UCSD-AML1 (cell line): ENCODE data around the gene ZNF784.
A peak's percentile ranks its signal among the peaks of the same experiment; 100 is the strongest.

Experiments
- DNase-seq: peaks from one replicate; lab custom pipeline; 2025; ENCODE audit not compliant: unreplicated experiment; lab: John Stamatoyannopoulos, UW

The ZNF784 gene

DNA sequence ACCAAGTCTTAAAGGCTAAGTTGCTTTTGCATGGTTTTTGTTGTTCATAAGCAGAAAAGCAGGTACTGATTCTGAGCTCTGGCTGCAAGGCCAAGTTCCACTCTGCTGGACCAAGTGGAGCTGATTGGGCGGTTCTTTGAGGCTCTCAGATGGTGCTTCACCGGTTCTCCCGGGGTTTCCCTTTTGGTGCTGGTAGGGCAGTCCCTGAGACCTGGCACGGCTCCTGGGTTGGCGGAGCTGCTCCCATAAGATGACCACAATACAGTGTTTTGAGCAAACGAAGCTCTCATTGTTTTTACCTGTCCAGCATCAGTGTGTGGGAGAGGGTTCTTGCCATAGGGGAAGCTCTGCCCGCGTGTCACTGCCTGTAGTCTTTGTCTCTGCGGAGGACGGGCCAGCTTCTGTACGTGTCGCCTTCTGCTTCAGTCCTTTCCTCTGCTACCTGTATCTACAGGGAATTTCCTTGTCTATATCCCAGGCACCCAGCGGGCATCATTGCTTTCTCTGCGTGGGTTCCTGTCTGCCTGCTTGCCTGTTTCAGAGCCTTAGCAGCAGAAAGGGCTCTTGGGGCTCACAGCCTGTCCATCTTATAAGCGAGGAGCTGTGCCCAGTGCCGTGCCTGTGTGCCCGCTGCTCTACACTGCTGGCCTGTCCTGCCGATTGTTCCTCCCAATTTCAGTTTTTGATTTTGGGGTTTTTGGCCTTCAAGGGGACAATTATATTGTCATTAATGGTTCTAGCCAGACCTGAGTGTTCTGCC, 32.8 kb upstream of the ZNF784 start:
- DNase-seq = no peak

DNA sequence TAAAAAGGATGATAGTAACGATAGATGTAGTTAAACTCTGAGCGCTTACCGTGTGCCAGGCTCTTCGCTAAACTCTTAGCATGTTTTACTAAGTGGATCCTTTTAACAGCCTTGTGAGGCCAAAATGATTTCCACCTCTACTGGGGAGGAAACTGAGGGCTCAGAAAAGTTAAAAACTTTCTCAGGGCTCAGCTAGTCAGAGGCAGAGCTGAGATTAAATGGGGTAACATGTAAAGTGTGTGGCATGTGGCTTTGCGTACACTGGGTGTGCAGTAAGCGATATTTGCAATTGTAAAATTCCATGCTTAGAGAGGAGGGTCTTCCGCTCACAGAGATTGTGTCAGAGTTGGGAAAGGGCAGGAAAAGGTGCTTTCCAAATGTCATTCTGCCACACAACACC, 32.2 kb upstream of the ZNF784 start:
- DNase-seq = no peak

DNA sequence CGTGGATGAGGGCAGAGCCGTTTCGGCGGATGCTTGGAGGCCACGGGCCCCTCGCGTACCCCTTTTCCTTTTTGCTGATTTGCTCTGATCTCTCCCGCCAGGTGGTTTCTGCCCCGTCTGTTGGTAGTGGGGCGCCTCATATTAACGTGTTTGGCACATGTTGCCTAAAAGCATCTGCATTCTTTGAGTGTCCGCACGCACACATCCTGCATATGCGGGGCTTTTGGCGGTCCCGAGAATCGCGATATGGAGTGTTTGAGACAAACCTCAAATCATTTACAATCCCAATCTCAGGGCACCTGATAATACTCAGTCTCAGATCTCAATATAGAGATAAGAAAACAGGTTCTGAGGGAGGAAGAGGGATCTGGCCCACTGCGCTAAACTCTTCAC, 31.3 kb upstream of the ZNF784 start:
- DNase-seq = no peak

DNA sequence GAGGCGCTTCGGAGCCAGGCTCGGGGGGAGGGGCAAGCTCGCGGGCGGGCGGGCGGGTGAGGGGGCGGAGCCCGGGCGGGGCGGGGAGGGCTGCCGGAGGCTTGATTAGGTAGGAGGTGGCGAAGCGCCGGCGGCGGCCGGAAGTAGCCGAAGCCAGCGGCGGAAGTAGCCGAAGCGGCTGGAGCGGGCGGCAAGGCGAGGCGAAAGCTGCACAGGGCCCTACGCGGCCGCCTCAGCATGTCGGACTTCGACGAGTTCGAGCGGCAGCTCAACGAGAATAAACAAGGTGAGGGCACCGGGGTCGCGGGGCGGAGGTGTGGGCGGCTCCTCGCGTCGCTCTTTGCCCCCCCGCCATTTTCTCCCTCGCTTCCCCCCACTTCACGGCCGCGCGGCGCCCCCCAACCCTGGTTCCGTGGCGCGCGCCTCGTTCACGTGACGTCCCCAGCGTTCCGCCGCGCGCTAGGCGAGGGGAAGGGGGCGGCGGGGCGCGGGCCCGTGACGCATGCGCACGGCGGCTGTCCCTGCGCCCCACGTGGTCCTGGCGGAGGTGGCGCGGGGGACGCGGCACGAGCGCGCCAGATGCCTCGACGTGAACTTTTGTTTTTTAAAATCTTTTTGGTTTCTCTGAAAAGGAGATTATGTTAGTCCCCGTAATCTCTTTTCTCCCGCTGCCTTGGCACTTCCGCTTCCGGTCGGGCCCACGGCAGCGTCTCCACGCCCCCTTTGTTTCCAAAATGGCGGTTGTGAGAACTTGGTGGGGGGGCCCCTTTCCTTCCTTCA, 30.7 kb upstream of the ZNF784 start, which contains the start of gene U2AF2:
U2AF2 (plus strand) TSS at position 168 of the 780 bp plus-strand sequence; CDS start at position 238, 70 bp downstream.
- DNase-seq = peak; percentile 98

DNA sequence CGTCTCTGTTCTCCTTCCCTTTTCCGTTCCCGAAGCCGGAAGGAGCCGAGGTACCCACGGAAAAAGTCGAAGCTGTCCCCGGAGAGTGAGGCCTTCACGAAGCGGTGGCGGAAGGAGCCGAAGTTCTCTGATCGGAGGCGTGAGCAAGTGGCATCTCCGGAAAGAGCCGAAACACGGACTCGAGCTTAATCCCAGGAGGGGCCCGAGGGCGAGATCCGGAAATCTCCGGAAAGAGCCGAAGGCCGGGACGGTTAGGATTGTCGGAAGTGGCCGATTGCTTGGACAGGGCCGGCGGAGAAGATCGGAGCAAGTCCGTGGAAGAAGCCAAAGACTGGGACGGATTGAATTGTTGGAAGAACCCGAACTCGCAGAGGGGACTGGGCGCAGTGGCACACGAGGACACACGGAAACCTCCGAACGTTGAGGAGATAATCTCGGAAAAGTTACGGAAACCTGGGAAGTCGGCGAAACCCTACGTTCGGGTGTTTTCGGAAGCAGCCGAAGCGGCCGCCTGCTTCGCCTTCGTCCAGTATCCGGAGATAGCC, 30.0 kb upstream of the ZNF784 start:
- peak; percentile 99 for DNase-seq

DNA sequence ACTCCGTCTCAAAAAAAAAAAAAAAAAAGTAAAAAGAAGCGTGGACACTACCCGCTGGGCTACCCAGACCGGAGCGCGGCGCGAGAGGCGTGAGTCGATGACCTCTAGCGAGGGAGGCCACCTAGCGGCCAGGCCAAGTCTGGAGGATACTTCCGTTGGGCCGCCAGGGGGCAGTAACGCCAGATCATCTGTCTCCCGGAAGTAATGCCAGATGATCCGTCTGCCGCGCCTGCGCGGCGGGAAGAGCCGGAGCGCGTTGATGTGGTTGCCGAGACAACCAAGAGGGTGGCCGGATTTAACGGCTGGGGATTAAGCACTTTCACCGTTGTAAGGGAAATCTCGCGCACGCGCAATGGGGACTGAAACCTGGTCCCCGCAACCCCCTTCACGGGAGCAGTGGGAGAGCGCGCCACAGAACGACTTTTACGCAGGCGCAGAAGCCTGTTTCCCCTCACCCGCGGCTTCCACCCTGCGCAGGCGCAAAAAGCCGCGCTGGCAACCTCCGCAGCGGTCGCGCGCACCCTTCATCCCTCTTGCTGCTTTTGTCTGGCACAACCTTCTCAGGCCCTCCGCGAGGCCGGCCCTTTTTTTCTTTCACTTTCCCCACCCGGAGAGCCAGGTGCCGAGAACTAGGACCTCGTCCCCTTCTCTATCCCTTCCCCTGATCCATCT, 29.4 kb upstream of the ZNF784 start:
- peak; percentile 99 for DNase-seq

DNA sequence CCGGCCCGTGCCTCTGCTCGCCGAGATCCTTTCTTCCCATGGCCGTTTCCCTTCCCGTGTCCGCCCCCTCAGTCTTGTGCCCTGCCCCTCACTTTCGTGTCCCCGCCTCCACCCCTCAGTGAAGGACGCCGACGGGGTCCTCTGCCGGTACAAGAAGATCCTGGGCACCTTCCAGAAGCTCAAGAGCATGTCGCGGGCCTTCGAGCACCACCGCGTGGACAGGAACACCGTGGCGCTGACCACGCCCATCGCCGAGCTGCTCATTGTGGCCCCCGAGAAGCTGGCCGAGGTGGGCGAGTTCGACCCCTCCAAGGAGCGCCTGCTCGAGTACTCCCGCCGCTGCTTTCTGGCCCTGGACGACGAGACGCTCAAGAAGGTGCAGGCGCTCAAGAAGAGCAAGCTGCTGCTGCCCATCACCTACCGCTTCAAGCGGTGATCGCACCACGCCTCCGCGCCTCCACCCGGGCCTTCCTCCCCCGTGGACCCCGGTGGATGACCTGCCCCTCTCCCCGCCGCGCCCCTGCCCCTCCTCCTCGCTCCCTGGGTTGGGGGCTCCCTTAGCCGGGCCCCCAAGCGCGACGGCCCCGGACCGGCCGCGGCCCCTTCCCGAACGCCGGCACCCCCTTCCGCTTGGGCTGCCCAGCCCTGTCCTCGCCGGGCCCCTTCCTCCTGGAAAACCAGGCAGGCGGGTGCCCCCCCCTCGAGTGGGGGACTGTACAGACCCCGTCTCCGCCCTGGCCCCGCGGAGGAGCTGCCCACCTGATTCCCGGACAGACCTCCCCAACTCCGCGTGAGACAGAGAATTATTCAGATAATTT, 28.2 kb upstream of the ZNF784 start:
- no peak for DNase-seq

DNA sequence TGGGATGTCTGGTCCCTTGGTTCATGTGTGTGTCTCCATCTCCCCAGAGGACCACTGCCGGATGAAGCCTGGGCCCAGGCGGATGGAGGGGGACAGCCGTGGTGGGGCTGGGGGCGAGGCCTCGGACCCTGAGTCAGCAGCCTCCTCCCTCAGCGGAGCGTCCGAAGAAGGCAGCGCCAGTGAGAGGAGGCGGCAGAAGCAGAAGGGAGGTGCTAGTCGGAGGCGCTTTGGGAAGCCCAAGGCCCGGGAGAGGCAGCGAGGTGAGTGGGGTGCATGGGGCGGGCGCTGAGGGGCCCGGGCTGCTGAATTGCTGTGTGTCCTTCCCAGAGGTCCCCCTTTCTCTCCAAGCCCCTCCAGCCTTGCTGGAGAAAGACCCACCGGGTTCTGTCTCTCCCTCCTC, 26.9 kb upstream of the ZNF784 start:
- DNase-seq = no peak

DNA sequence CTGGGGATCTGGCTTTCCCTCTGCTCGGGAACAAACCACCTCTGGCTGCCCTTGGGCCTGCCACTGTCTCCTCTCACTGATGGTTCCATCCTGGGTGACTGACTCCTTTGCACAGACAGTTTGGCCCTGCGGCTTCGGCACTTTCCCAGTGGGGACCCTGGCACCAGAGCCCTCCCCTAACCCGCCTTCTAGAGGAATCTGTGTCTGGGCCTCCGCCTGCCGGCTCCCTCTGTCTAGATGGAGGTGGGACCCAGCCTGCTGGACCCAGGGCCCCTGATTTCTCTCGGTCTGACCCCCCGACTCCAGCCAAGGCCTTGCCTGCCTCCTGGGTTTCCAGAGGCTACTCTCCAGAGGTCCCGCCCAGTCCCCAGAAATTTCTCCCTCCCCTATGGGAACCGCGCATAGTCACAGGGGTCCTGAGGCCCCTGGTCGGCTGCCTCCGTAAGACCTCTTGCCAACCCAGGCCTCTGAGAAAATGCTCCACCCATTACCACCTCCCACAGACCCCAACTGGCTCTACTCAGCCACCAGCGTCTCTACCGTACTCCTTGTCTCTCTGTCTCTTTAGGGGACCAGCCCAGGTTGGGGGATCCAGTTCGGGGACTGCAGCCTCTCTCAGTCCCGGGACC, 26.4 kb upstream of the ZNF784 start:
- DNase-seq = no peak

DNA sequence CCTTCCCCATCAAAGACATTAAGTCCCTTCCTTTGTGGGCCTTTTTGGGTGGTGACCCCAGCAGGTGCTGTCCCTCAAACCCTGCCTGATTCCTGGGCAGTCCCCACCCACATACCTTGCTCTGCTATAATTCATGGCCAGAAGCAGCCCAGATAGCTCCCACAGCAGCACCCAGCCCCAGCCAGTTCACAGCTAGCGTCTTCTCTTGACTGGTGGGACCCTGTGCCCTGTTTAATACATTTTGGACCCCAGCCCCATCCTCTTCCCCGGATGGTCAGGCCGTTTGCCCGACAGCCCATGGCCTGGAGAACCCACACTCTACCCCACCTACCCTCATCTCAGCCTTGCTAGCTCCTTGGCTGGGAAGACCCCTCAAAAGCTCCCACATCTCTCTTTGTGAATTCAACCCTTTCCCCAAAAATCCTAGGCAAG, 25.8 kb upstream of the ZNF784 start:
- no peak for DNase-seq

DNA sequence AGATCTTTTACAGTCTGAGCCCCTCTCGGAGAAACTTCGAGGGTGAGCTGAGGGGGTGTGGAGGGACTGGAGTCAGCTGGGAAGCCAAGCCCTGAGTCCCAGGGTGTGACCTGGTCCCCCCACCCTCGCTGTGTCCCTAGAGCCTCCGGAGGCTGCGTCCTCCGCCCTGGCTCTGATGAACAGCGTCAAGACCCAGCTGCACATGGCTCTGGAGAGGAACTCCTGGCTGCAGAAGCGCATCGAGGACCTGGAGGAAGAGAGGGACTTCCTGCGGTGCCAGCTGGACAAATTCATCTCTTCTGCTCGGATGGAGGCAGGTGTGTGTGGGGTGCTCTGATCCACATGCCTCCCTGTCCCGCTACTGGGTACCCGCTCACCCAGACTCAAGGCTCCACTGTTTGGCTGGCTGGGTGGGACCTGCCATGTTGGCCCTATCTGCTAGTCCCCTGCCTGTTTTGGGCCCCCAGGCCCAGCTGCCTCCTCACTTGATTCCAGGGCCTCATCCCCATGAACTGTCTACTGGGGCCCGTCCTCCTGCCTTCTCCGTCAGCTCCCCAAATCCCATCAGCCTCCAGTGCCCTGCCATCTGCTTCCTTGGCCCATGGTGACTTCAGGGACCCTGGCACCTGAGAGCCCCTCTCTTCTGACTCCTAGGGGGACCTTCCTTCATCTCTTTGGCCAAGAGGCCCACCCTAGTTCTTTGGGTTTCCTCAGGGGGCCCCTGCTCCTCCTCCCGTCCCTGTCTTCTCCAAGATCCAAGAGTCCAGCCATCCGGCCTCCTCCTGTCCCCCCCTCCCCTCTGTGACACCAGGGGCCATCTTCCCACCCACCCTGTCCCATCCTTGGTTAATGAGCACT, 25.1 kb upstream of the ZNF784 start:
- DNase-seq = no peak

DNA sequence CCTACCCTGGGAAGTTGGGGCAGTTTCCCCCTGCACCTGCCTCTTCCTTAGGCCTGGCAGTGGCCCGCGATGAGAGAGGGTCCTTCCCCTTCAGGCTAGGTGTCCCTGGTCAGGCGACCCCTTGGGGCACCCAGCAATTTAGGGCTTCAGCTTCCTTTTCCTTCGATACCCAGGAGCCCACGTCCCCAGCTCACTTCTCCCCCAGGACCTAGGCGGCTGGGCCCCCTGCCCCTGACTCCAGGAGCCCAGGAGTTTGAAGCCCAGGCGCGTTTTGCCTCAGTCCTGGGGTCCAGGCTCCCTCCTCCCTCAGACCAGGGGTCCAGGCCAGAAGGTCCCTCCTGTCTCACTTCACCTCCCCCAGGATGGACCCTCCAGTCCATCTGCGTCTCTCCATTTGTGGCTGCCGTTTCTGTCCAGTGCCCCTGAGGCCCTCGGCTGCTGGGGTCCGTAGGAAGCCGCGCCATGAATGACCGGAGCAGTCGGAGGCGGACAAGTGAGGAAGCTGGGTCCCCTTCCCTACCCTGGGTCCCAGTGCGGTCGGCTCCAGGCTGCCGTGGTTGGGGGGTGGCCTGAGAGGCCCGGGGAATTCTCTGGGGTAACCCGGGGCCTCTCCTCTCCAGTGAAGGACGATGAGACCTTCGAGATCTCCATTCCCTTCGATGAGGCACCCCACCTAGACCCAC, 24.4 kb upstream of the ZNF784 start:
- DNase-seq = no peak

DNA sequence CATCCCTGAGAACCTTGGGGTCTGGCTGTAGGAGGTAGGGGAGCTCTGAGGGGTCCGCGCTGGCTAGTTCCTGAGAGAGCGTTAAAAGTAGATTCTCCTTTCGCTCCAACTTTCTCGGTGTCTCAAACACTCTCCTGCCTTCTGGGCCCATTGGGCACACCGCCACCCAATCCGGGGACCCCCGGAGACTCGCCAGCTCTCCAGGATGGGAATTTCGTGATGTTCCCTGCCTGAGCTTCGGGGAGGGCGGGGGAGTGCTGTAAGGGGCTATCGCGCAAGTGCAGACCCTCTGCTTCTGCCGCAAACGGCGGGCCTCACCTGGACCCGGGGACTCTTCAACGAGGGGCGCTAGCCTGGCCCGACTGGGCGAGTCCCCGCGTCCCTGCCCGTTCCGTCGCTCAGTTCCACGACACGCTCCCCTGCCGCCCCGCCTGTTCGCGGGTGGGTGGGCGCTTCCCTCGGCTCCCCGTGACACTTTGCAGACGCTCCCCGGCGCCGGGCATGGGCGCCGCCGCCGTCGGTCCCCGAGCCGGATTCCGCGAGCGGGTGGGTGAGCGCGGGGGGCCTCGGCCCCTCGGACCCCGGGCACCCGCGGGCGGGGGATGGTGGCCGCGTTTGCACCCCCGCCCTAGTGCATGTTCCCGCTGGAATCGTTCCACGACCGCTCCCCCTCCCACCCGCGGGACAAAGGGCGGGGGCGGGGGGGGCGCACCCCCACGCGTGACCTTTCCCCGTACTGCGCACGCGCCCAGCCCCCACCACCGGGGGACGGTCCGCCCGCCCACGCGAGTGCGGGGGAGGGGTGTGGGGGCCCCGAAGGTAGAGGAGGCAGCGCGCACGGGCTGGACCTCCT, 23.6 kb upstream of the ZNF784 start, which contains the start of gene CCDC106:
CCDC106 (plus strand) TSS at position 481 of the 853 bp plus-strand sequence. CDS start 835 bp downstream, outside the sequence.
- DNase-seq = peak; percentile 86

DNA sequence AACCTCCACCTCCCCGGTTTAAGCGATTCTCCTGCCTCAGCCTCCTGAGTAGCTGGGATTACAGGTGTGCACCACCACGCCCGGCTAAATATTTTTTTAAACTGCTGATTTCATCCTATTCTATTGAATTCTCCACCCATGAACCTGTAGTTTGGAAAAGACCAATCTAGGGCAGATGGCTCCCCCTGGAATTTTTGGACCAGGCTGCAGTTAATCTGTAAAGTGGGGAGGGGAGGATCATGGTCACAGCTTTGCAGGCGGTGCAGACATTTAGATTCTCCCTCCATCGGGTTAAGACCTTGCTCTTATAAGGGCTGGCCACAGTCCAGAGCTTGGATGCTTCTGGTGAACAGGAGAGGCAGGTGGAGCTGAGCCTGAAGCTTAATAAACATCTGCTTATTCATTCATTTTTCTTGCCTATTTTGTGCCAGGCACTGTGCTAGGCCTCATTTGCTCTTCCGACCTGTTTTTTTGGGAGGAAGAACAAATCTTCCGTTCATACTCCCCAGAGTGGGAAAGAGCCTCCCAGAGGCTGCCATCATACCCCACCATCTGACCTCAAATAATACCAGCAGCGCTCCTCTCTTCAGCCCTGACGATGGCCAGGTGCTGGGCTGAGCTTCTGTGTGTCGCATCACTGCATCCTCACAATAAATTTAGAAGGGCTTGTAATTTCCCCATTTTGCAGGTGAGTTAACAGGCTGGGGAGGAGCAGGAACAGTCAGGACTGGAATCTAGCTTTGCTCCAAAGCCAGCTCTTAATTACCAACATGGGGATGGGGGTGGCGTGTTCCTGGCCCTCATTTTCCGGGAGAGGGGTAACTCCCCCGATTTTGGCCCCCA, 22.7 kb upstream of the ZNF784 start:
- DNase-seq = no peak

DNA sequence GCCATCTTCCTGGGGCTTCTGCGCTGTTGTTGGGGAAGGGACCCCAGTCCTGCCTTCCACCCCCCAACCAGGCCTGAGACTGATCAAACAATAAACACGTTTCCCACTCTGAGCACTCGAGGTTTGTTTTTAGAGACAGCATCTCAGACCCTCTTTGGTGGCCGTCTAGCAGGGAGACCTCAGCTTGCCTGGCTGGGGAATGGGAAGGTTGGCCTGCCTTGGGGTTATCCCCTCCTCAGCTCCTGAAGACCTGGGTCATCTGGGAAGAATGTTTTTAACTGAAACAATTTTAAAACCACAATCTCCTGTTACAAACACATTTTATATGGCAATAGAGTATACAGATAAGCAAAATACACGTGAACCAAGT, 21.1 kb upstream of the ZNF784 start:
- DNase-seq = no peak

DNA sequence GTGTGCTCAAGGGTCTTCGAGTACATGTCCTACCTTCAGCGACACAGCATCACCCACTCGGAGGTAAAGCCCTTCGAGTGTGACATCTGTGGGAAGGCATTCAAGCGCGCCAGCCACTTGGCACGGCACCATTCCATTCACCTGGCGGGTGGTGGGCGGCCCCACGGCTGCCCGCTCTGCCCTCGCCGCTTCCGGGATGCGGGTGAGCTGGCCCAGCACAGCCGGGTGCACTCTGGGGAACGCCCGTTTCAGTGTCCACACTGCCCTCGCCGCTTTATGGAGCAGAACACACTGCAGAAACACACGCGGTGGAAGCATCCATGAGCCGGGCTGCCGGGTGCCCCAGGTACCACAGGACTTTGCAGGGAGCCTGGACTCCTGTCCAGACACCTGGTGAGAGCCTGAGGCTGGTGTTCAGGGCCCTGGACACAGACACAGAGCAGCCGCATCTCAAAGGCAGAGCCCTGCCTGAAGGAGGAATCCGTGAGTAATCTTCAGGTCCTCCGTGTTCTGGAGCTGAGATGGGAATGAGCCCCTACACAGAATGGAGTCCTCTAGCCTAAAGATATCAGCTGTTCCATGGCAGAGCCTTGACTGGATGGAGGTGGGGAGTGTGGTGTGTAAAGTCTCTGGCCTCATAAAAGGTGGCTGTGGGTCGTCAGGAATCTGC, 20.6 kb upstream of the ZNF784 start:
- DNase-seq = no peak
